Prostate gland (tissue), 2 donors: ENCODE measurements around the gene CUL4A.

Source experiments
- POLR2A ChIP-seq: fragments of 450-650 bp; IDR thresholded peaks from one replicate; pipeline ENCODE4 v1.6.1; 2016; ENCODE audit warnings: antibody characterized with exemption, mild to moderate bottlenecking
- POLR2AphosphoS5 ChIP-seq: sonication (generic); formaldehyde crosslinking; IDR thresholded peaks from one replicate; pipeline ENCODE4 v1.6.1; 2017; ENCODE audit warnings: antibody characterized with exemption
- TF ChIP-seq, protein P1 (sequence below), 4 experiments: fragments of 200-600 bp in 2 of 4; fragments of 450-650 bp in 2 of 4; sonication (generic) in 2 of 4; IDR thresholded peaks; 1 replicate in 3 of 4; 2 replicates in 1 of 4; pipeline ENCODE4 v1.5.1; 2016 to 2019; ENCODE audit warnings: antibody characterized with exemption in 4 of 4, mild to moderate bottlenecking in 2 of 4, moderate library complexity in 2 of 4

DNA sequence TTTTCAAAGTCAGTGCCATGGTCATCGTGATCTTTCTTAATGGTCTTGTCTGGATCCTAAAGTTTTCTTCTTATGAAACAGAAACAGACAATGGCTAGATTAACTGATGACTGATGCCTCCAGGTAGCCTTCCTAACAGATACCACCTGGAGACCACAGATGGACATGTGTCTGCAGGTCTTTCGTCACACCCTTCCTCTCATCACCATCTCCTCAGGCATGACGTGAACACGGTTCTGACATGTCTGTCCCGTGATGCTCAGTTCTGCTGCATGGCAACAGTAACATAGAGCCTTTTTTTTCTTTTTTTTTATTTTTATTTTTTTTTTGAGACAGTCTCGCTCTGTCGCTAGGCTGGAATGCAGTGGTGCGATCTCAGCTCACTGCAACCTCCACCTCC, 74.5 kb downstream of the CUL4A start:
- TF ChIP-seq, protein P1, sequence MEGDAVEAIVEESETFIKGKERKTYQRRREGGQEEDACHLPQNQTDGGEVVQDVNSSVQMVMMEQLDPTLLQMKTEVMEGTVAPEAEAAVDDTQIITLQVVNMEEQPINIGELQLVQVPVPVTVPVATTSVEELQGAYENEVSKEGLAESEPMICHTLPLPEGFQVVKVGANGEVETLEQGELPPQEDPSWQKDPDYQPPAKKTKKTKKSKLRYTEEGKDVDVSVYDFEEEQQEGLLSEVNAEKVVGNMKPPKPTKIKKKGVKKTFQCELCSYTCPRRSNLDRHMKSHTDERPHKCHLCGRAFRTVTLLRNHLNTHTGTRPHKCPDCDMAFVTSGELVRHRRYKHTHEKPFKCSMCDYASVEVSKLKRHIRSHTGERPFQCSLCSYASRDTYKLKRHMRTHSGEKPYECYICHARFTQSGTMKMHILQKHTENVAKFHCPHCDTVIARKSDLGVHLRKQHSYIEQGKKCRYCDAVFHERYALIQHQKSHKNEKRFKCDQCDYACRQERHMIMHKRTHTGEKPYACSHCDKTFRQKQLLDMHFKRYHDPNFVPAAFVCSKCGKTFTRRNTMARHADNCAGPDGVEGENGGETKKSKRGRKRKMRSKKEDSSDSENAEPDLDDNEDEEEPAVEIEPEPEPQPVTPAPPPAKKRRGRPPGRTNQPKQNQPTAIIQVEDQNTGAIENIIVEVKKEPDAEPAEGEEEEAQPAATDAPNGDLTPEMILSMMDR (IDR thresholded peaks at IDR 0.05): no peak
- no peak for TF ChIP-seq POLR2A
- no peak for TF ChIP-seq POLR2AphosphoS5
